H9 (cell line): Measurements from ENCODE around the gene APCDD1L. TPM values are rescaled to one million over a fixed set of nuclear protein-coding genes. Genes with fewer than 3 reads are reported as not detected.

Experiments used
- DNase-seq: peaks from one replicate; pipeline ENCODE4 v3.0.0-alpha.2; 2017
- H2AFZ ChIP-seq: one replicate; pipeline ENCODE4 v1.6.1; 2013; ENCODE audit warnings: mild to moderate bottlenecking, low read length, control low read depth, moderate library complexity
- H2AK5ac ChIP-seq: 2 replicates; pipeline ENCODE4 v1.6.1; 2013; ENCODE audit warnings: low read length, control low read depth, mixed read lengths; ENCODE audit not compliant: insufficient read length
- H2BK120ac ChIP-seq: one replicate; pipeline ENCODE4 v1.6.1; 2013; ENCODE audit warnings: low read depth, mild to moderate bottlenecking, low read length, control low read depth, inconsistent platforms; ENCODE audit not compliant: poor library complexity, severe bottlenecking
- H2BK12ac ChIP-seq: 2 replicates; pipeline ENCODE4 v1.6.1; 2013; ENCODE audit warnings: low read length, control low read depth, mixed read lengths, low read depth; ENCODE audit not compliant: insufficient read length
- H2BK15ac ChIP-seq: 2 replicates; pipeline ENCODE4 v1.6.1; 2013; ENCODE audit warnings: low read depth, low read length, control low read depth
- H2BK20ac ChIP-seq: one replicate; pipeline ENCODE4 v1.6.1; 2013; ENCODE audit warnings: low read depth, mild to moderate bottlenecking, low read length, control low read depth, inconsistent platforms; ENCODE audit not compliant: poor library complexity, severe bottlenecking
- H2BK5ac ChIP-seq: 2 replicates; pipeline ENCODE4 v1.6.1; 2013; ENCODE audit warnings: low read length, control low read depth, mixed read lengths; ENCODE audit not compliant: insufficient read length
- H3K14ac ChIP-seq: 2 replicates; pipeline ENCODE4 v1.6.1; 2013; ENCODE audit warnings: low read length, control low read depth; ENCODE audit not compliant: insufficient read depth
- H3K18ac ChIP-seq: 2 replicates; pipeline ENCODE4 v1.6.1; 2013; ENCODE audit warnings: low read depth, mild to moderate bottlenecking, mixed read lengths, low read length, control low read depth; ENCODE audit not compliant: insufficient read length
- H3K23ac ChIP-seq: 2 replicates; pipeline ENCODE4 v1.6.1; 2013; ENCODE audit warnings: low read length, control low read depth, mixed read lengths, low read depth; ENCODE audit not compliant: insufficient read length
- H3K23me2 ChIP-seq: 2 replicates; pipeline ENCODE4 v1.6.1; 2013; ENCODE audit warnings: low read depth, mild to moderate bottlenecking, mixed read lengths, low read length, control low read depth; ENCODE audit not compliant: insufficient read length, poor library complexity, severe bottlenecking
- H3K27ac ChIP-seq: 2 replicates; pipeline ENCODE4 v1.5.1; 2013; ENCODE audit warnings: low read length, control low read depth, mixed read lengths, low read depth; ENCODE audit not compliant: insufficient read length
- H3K27me3 ChIP-seq: 2 replicates; pipeline ENCODE4 v1.6.1; 2013; ENCODE audit warnings: low read length, control low read depth, inconsistent platforms; ENCODE audit not compliant: insufficient read depth
- H3K4ac ChIP-seq: 2 replicates; pipeline ENCODE4 v1.6.1; 2013; ENCODE audit warnings: low read depth, mild to moderate bottlenecking, control low read depth, inconsistent platforms, low read length, moderate library complexity
- H3K4me1 ChIP-seq: 2 replicates; pipeline ENCODE4 v1.6.1; 2013; ENCODE audit warnings: low read length, control low read depth, inconsistent platforms; ENCODE audit not compliant: insufficient read depth
- H3K4me2 ChIP-seq: 2 replicates; pipeline ENCODE4 v1.6.1; 2013; ENCODE audit warnings: low read length, control low read depth, mixed read lengths; ENCODE audit not compliant: insufficient read length, insufficient read depth
- H3K56ac ChIP-seq: 2 replicates; pipeline ENCODE4 v1.6.1; 2013; ENCODE audit warnings: low read depth, mild to moderate bottlenecking, mixed read lengths, low read length, control low read depth; ENCODE audit not compliant: insufficient read length
- H3K79me1 ChIP-seq: 2 replicates; pipeline ENCODE4 v1.6.1; 2013; ENCODE audit warnings: low read depth, mild to moderate bottlenecking, moderate library complexity, low read length, control low read depth, inconsistent platforms; ENCODE audit not compliant: insufficient read depth, poor library complexity, severe bottlenecking
- H3K79me2 ChIP-seq: 2 replicates; pipeline ENCODE4 v1.6.1; 2013; ENCODE audit warnings: low read length, control low read depth, inconsistent platforms; ENCODE audit not compliant: insufficient read depth
- H3K9ac ChIP-seq: 2 replicates; pipeline ENCODE4 v1.6.1; 2013; ENCODE audit warnings: low read length, control low read depth, mixed read lengths; ENCODE audit not compliant: insufficient read length; ENCODE audit errors: extremely low read depth
- H3K9me3 ChIP-seq: one replicate; pipeline ENCODE4 v1.6.1; 2013; ENCODE audit warnings: low read depth, low read length, inconsistent platforms; ENCODE audit not compliant: control insufficient read depth
- H3T11ph ChIP-seq: one replicate; pipeline ENCODE4 v1.6.1; 2013; ENCODE audit warnings: mild to moderate bottlenecking, low read length, control low read depth, inconsistent platforms
- H4K20me1 ChIP-seq: one replicate; pipeline ENCODE4 v1.6.1; 2013; ENCODE audit not compliant: control insufficient read depth, insufficient read length, insufficient read depth
- H4K5ac ChIP-seq: 2 replicates; pipeline ENCODE4 v1.6.1; 2013; ENCODE audit warnings: low read depth, mild to moderate bottlenecking, mixed read lengths, low read length, control low read depth; ENCODE audit not compliant: insufficient read length
- H4K8ac ChIP-seq: replicated peaks from 2 replicates; pipeline ENCODE4 v1.6.1; 2013; ENCODE audit warnings: low read length, control low read depth, mixed read lengths, low read depth; ENCODE audit not compliant: insufficient read length
- H4K91ac ChIP-seq: 2 replicates; pipeline ENCODE4 v1.6.1; 2013; ENCODE audit warnings: low read depth, mild to moderate bottlenecking, moderate library complexity, mixed read lengths, low read length, control low read depth; ENCODE audit not compliant: insufficient read length
- H3K27ac Mint-ChIP-seq, 3 experiments: 2 replicates in 2 of 3; 3 replicates in 1 of 3; pipeline ENCODE4 v1.8.0; 2020 to 2021; ENCODE audit warnings: mixed read lengths in 3 of 3, mild to moderate bottlenecking in 1 of 3, moderate library complexity in 1 of 3
- H3K27me3 Mint-ChIP-seq: 2 replicates; pipeline ENCODE4 v1.8.0; 2021; ENCODE audit warnings: low read depth, mild to moderate bottlenecking, moderate library complexity, mixed read lengths
- H3K36me3 Mint-ChIP-seq, 3 experiments: 2 replicates in 2 of 3; 3 replicates in 1 of 3; pipeline ENCODE4 v1.8.0; 2020 to 2021; ENCODE audit warnings: low read depth in 3 of 3, mixed read lengths in 3 of 3; ENCODE audit not compliant: insufficient read depth in 1 of 3
- H3K4me1 Mint-ChIP-seq, 2 experiments: 2 replicates each; pipeline ENCODE4 v1.8.0; 2020; ENCODE audit warnings: mixed read lengths in 2 of 2
- H3K4me3 Mint-ChIP-seq, 2 experiments: 2 replicates in 1 of 2; 3 replicates in 1 of 2; pipeline ENCODE4 v1.8.0; 2020 to 2021; ENCODE audit warnings: mild to moderate bottlenecking in 2 of 2, mixed read lengths in 2 of 2, moderate library complexity in 1 of 2
- H3K9me3 Mint-ChIP-seq, 2 experiments: 2 replicates in 1 of 2; 3 replicates in 1 of 2; pipeline ENCODE4 v1.8.0; 2020; ENCODE audit warnings: mild to moderate bottlenecking in 2 of 2, mixed read lengths in 2 of 2, moderate library complexity in 1 of 2
- CTCF ChIP-seq: fragments of 200-600 bp; sonication (generic); conservative IDR thresholded peaks from 3 replicates; pipeline ENCODE4 v1.8.0; 2021; ENCODE audit warnings: antibody characterized with exemption, mild to moderate bottlenecking
- WGBS: extraction: QIAGEN DNeasy Blood & Tissue Kit; methylation state at CpG from one replicate; pipeline ENCODE4 v1.1.7; 2013; ENCODE audit warnings: missing lambda C conversion rate, low lambda C conversion rate, mixed read lengths; ENCODE audit not compliant: insufficient read length; ENCODE audit errors: extremely low coverage; 5-methylcytosine and 5-hydroxymethylcytosine counted together
- total RNA-seq: library from RNA; stranded (reverse); gene quantifications from 2 replicates; pipeline ENCODE4 v1.2.1, GENCODE V29; 2021

The APCDD1L gene
- total RNA-seq, 1 experiment from 2014 or later: 0.68 TPM

- H3K4ac ChIP-seq: no peak overlapping the region
- H3K4me3 Mint-ChIP-seq: no peak overlapping the region
- no peak overlapping the region for H2AFZ ChIP-seq
- H3K9me3 Mint-ChIP-seq: peaks cover 47 to 65% of the 10 kb centered on the region in 2 experiments
- DNase-seq: no peak
- H2BK12ac ChIP-seq: no peak overlapping the region
- H3K79me2 ChIP-seq: no peaks in the 10 kb centered on the region
- no peaks in the 10 kb centered on the region for H3K23me2 ChIP-seq
- no peaks in the 10 kb centered on the region for H3K27me3 ChIP-seq
- no peak overlapping the region for H4K91ac ChIP-seq
- peaks cover 16 to 25% of the 10 kb centered on the region in 2 experiments for H3K4me1 Mint-ChIP-seq
- no peak overlapping the region for H3K23ac ChIP-seq
- H4K8ac ChIP-seq: no peak overlapping the region
- H3K79me1 ChIP-seq: no peaks in the 10 kb centered on the region
- no peak overlapping the region for H3K56ac ChIP-seq
- no peak overlapping the region for H4K5ac ChIP-seq
- no peak overlapping the region for H2BK15ac ChIP-seq
- no peak overlapping the region for H2BK120ac ChIP-seq
- no peak overlapping the region for H3K4me2 ChIP-seq
- H3K27ac ChIP-seq: no peak overlapping the region
- no peak overlapping the region for H2BK20ac ChIP-seq
- no CpG with 5 or more reads among the region's 3 CpGs for WGBS
- H3K9me3 ChIP-seq: peaks cover 10% of the 10 kb centered on the region
- no peak overlapping the region for H2BK5ac ChIP-seq
- H3K14ac ChIP-seq: no peak overlapping the region
- no peak overlapping the region for H2AK5ac ChIP-seq
- peaks cover 13% of the 10 kb centered on the region for H3K27me3 Mint-ChIP-seq
- TF ChIP-seq CTCF: no peak
- H3K36me3 Mint-ChIP-seq: peaks cover 24 to 57% (median 33%) of the 10 kb centered on the region in 3 experiments
- H3K4me1 ChIP-seq: peaks cover 7% of the 10 kb centered on the region; the same call in 1 of the 2 replicates
- H3T11ph ChIP-seq: no peak overlapping the region
- H3K18ac ChIP-seq: no peak overlapping the region
- H4K20me1 ChIP-seq: no peaks in the 10 kb centered on the region
- H3K9ac ChIP-seq: no peak overlapping the region
- no peak overlapping the region for H3K27ac Mint-ChIP-seq
Measured at GRCh38 chr20:58526411-58526810, 11.2 kb upstream of the APCDD1L start.
